ES-I3 (cell line): ENCODE results near the gene LGALS1.

Source experiments
- H3K36me3 ChIP-seq: 2 replicates; pipeline ENCODE4 v1.6.1; 2013; ENCODE audit warnings: mild to moderate bottlenecking, low read length, control low read depth, moderate library complexity; ENCODE audit not compliant: insufficient read depth
- H3K4me1 ChIP-seq: 2 replicates; pipeline ENCODE4 v1.6.1; 2013; ENCODE audit warnings: mild to moderate bottlenecking, control low read depth, low read length; ENCODE audit not compliant: insufficient read depth
- H3K9ac ChIP-seq: 2 replicates; pipeline ENCODE4 v1.6.1; 2013; ENCODE audit warnings: low read depth, mild to moderate bottlenecking, low read length, moderate library complexity
- H3K9me3 ChIP-seq: 2 replicates; pipeline ENCODE4 v1.6.1; 2013; ENCODE audit warnings: mild to moderate bottlenecking, low read length, moderate library complexity; ENCODE audit not compliant: control insufficient read depth, insufficient read depth

The LGALS1 gene

DNA sequence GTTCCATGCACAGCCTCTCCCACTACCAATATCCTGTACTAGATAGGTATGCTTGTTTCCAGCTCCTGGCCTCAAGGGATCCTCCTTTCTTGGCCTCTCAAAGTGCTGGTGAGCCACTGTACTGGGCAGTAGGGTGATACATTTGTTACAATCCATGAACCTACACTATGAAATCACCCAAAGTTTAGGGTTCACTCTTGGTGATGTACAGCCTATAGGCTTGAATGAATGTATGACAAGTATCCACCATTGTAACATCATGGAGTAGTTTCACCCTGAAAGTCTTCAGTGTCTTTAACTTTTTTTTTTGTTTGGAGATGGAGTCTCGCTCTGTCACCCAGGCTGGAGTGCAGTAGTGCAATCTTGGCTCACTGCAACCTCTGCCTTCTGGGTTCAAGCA, 53.2 kb downstream of the LGALS1 start:
- H3K36me3 ChIP-seq, result peaks cover 5% of the 10 kb centered on the region; the same call in 1 of the 2 replicates
- no peak overlapping the region for H3K9ac ChIP-seq
- no peaks in the 10 kb centered on the region for H3K9me3 ChIP-seq
- 0 out of 2 replicates have a peak, but pooled peaks cover 4% of the 10 kb centered on the region for H3K4me1 ChIP-seq
